ENCODE measurements around the gene KRT15. TPM values are rescaled to one million over a fixed set of nuclear protein-coding genes. Genes with fewer than 3 reads are reported as not detected.

Gene KRT15
- total RNA-seq, 2 experiments from 2014 or later = not detected

GRCh38 chr17:41490000-41490990, 28.4 kb downstream of the KRT15 start:
- H3K4me3 Mint-ChIP-seq = no peak overlapping the region
- intact Hi-C loops (cut with micrococcal nuclease) = loop anchor here (5.0 to 10.0 kb wide), 2 partner anchors 172 to 365 kb away; partner anchors contain the start of gene KRTAP4-12
- CTCF ChIA-PET = interaction anchor here (0.9 to 1.0 kb wide), 2 partner anchors 27 to 58 kb away, joined by 3 to 6 read pairs; no protein-coding TSS in a partner anchor

DNA sequence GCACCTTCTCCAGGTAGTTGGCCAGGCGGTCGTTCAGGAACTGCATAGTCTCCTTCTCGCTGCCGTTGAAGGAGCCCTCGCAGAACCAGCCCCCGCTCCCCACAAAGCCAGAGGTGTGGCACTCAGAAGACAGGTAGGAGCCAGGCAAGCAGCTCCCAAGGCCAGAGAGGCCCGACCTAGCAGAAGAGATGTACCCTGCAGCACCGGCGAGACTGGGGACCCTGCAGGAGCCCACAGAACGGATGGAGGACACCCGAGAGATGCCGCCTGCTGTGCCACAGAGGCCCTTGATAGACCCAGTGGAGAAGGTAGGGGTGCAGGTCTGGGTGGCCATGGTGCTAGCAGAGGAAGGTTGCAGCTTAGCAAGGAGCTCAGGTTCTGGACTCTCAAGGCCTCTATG, 29.2 kb downstream of the KRT15 start, which contains the start of gene KRT36:
KRT36 (minus strand) TSS at position 380 of the 400 bp plus-strand sequence; CDS start at position 334, 46 bp downstream.
- Mint-ChIP-seq H3K36me3 (ENCODE audit: low read depth) (no peaks in the 10 kb centered on the region), H3K27me3 (ENCODE audit: low read depth) (peaks cover 2% of the 10 kb centered on the region), H3K4me1 (ENCODE audit: low read depth) (peaks cover 7% of the 10 kb centered on the region), H3K27ac (no peak within 1 kb of the TSS), H3K9me3 (no peaks in the 10 kb centered on the region), H3K4me3 (no peak within 1 kb of the TSS)
- intact Hi-C loops (cut with micrococcal nuclease) = loop anchor here (5.0 kb wide), 1 partner anchor 173 kb away; no protein-coding TSS in a partner anchor
- DNase-seq = no peak
- CTCF ChIA-PET = interaction anchor here (0.9 kb wide), 1 partner anchor 59 kb away, joined by 6 read pairs; no protein-coding TSS in a partner anchor

More at GRCh38 chr17:41490000-41490990, 28.4 kb downstream of the KRT15 start:
- no peak overlapping the region for H3K27ac Mint-ChIP-seq
- H3K4me1 Mint-ChIP-seq (ENCODE audit: low read depth) = peaks cover 7% of the 10 kb centered on the region
- no peak for DNase-seq
- no peaks in the 10 kb centered on the region for H3K36me3 Mint-ChIP-seq (ENCODE audit: low read depth)
- H3K27me3 Mint-ChIP-seq (ENCODE audit: low read depth) = peaks cover 2% of the 10 kb centered on the region
- H3K9me3 Mint-ChIP-seq = no peaks in the 10 kb centered on the region

DNA sequence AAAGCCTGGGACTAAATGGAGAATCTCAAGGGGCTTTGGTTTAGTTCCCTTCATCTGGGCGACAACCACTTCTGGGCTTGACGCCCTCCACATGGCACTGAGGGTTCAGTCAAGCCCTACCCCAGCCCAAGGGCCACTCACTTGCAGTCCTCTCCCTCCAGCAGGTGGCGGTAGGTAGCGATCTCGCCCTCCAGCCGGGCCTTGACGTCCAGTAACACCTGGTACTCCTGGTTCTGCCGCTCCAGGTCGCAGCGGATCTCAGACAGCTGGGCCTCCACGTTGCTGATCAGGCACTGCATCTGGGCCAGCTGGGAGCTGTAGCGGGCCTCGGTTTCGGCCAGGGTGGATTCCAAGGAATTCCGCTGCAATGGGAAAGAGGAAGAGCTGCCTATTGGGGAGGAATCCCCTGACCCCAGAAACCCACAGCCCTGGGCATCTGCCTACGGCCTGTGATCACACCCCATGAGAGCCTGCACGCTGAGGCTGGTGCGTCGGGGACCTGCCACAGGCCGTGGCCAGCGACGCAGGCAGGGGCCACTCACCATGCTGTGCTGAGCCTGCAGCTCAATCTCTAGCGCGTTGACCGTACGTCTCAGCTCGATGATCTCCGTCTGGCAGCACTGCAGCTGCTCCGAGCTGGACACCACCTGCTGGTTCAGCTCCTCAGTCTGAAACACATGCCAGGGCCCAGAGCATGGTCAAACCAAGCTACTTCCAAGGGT, 31.7 kb downstream of the KRT15 start:
- intact Hi-C loops (cut with micrococcal nuclease) = loop anchor here (5.0 kb wide), 1 partner anchor 175 kb away; no protein-coding TSS in a partner anchor
- Mint-ChIP-seq H3K4me1 (ENCODE audit: low read depth) (peaks cover 6% of the 10 kb centered on the region), H3K27ac (no peak overlapping the region), H3K27me3 (ENCODE audit: low read depth) (peaks cover 2% of the 10 kb centered on the region), H3K4me3 (no peak overlapping the region), H3K9me3 (no peaks in the 10 kb centered on the region), H3K36me3 (ENCODE audit: low read depth) (no peaks in the 10 kb centered on the region)
- peak; percentile 53 for DNase-seq
- CTCF ChIA-PET = interaction anchor here (0.5 to 2.7 kb wide), 5 partner anchors 62 to 234 kb away, joined by 3 to 19 read pairs (median 4); no protein-coding TSS in a partner anchor

- Mint-ChIP-seq H3K27me3 (ENCODE audit: low read depth) (peaks cover 2% of the 10 kb centered on the region), H3K27ac (no peak overlapping the region), H3K9me3 (no peaks in the 10 kb centered on the region), H3K36me3 (ENCODE audit: low read depth) (no peaks in the 10 kb centered on the region), H3K4me1 (ENCODE audit: low read depth) (peaks cover 6% of the 10 kb centered on the region), H3K4me3 (no peak overlapping the region)
- DNase-seq = no peak
- CTCF ChIA-PET = interaction anchor here (1.2 to 2.7 kb wide), 3 partner anchors 63 to 570 kb away, joined by 3 to 19 read pairs (median 6); no protein-coding TSS in a partner anchor
- intact Hi-C loops (cut with micrococcal nuclease) = loop anchor here (5.0 kb wide), 1 partner anchor 176 kb away; no protein-coding TSS in a partner anchor
These were observed 32.4 kb downstream of the KRT15 start for GRCh38 chr17:41486316-41486715.

- no peaks in the 10 kb centered on the region for H3K36me3 Mint-ChIP-seq (ENCODE audit: low read depth)
- CTCF ChIA-PET = interaction anchor here (1.2 to 1.8 kb wide), 3 partner anchors 13 to 569 kb away, joined by 3 to 6 read pairs (median 3); no protein-coding TSS in a partner anchor
- peaks cover 3% of the 10 kb centered on the region for H3K4me1 Mint-ChIP-seq (ENCODE audit: low read depth)
- no peaks in the 10 kb centered on the region for H3K9me3 Mint-ChIP-seq
- intact Hi-C loops (cut with micrococcal nuclease) = loop anchor here (5.0 kb wide), 1 partner anchor 177 kb away; no protein-coding TSS in a partner anchor
- no peak overlapping the region for H3K4me3 Mint-ChIP-seq
- no peak for DNase-seq
- H3K27ac Mint-ChIP-seq = no peak overlapping the region
- peaks cover 2% of the 10 kb centered on the region for H3K27me3 Mint-ChIP-seq (ENCODE audit: low read depth)
These were observed 33.5 kb downstream of the KRT15 start for GRCh38 chr17:41484920-41485904.

GRCh38 chr17:41483991-41484826, 34.5 kb downstream of the KRT15 start:
- Mint-ChIP-seq H3K27me3 (ENCODE audit: low read depth) (peaks cover 2% of the 10 kb centered on the region), H3K9me3 (no peaks in the 10 kb centered on the region), H3K4me1 (ENCODE audit: low read depth) (no peaks in the 10 kb centered on the region), H3K4me3 (no peak overlapping the region), H3K36me3 (ENCODE audit: low read depth) (no peaks in the 10 kb centered on the region), H3K27ac (no peak overlapping the region)
- intact Hi-C loops (cut with micrococcal nuclease) = no loop called here
- CTCF ChIA-PET = interaction anchor here (0.7 to 1.4 kb wide), 2 partner anchors 14 to 66 kb away, joined by 3 read pairs; no protein-coding TSS in a partner anchor
- no peak for DNase-seq

- Mint-ChIP-seq H3K4me3 (no peak overlapping the region), H3K27ac (no peak overlapping the region), H3K36me3 (ENCODE audit: low read depth) (no peaks in the 10 kb centered on the region), H3K27me3 (ENCODE audit: low read depth) (peaks cover 2% of the 10 kb centered on the region), H3K9me3 (no peaks in the 10 kb centered on the region), H3K4me1 (ENCODE audit: low read depth) (no peaks in the 10 kb centered on the region)
- no peak for DNase-seq
- CTCF ChIA-PET = no interaction called here
- intact Hi-C loops (cut with micrococcal nuclease) = no loop called here
These were observed 35.2 kb downstream of the KRT15 start for GRCh38 chr17:41483531-41483930.

GRCh38 chr17:41481036-41481435, 37.7 kb downstream of the KRT15 start, which contains the start of gene KRT35:
Gene KRT35 (minus strand): TSS chr17:41481151. CDS start chr17:41481097, 54 bp downstream.
- H3K9me3 Mint-ChIP-seq = no peaks in the 10 kb centered on the region
- no peaks in the 10 kb centered on the region for H3K36me3 Mint-ChIP-seq (ENCODE audit: low read depth)
- intact Hi-C loops (cut with micrococcal nuclease) = no loop called here
- H3K4me1 Mint-ChIP-seq (ENCODE audit: low read depth) = no peaks in the 10 kb centered on the region
- no peak within 1 kb of the TSS for H3K4me3 Mint-ChIP-seq
- CTCF ChIA-PET = interaction anchor here (0.6 kb wide), 1 partner anchor 163 kb away, joined by 3 read pairs; no protein-coding TSS in a partner anchor
- no peak within 1 kb of the TSS for H3K27ac Mint-ChIP-seq
- H3K27me3 Mint-ChIP-seq (ENCODE audit: low read depth) = no peaks in the 10 kb centered on the region
- DNase-seq = no peak

DNA sequence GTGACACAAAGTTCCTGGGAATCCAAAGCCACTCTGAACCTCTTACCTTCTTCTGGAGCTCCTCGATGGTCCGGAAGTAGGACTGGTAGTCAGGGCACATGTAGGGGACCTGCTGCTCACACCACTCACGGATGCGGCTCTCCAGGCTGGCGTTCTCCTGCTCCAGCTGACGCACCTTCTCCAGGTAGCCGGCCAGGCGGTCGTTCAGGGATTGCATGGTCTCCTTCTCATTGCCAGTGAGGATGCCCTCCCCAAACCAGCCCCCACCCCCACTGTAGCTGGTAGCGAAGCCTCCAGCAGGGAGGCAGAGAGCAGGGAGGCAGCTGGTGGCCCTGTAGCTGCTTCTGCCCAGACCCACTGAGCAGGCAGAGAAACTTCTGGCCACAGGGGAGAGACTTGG, 38.1 kb downstream of the KRT15 start:
- H3K9me3 Mint-ChIP-seq = no peaks in the 10 kb centered on the region
- CTCF ChIA-PET = interaction anchor here (0.6 kb wide), 1 partner anchor 163 kb away, joined by 3 read pairs; no protein-coding TSS in a partner anchor
- no peak overlapping the region for H3K27ac Mint-ChIP-seq
- H3K36me3 Mint-ChIP-seq (ENCODE audit: low read depth) = no peaks in the 10 kb centered on the region
- no peak for DNase-seq
- H3K27me3 Mint-ChIP-seq (ENCODE audit: low read depth) = no peaks in the 10 kb centered on the region
- H3K4me1 Mint-ChIP-seq (ENCODE audit: low read depth) = no peaks in the 10 kb centered on the region
- H3K4me3 Mint-ChIP-seq = no peak overlapping the region
- intact Hi-C loops (cut with micrococcal nuclease) = no loop called here

DNA sequence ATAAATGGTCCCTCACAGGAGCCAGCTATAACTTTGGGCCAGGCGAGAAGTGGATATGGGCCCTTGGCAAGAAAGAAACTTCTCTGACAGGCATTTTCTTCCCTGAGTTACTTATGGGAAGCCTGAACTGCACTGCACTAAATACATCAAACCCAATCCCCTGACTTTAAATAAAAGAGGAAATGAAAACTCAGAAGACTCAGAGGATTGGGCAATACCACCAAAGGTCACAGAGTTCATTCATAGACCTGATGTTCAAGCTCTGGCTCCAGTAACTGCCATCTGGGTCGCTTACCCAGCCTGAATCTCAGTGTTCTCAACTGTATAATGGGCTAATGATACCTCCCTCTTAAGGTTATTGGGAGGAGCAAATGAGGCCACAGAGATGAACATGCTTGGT, 38.6 kb downstream of the KRT15 start:
- CTCF ChIA-PET = interaction anchor here (1.1 to 1.4 kb wide), 2 partner anchors 16 to 69 kb away, joined by 3 to 4 read pairs; no protein-coding TSS in a partner anchor
- intact Hi-C loops (cut with micrococcal nuclease) = no loop called here

More for the DNA sequence above, 38.6 kb downstream of the KRT15 start:
- no peak overlapping the region for H3K4me3 Mint-ChIP-seq
- DNase-seq = no peak
- no peaks in the 10 kb centered on the region for H3K4me1 Mint-ChIP-seq (ENCODE audit: low read depth)
- H3K9me3 Mint-ChIP-seq = no peaks in the 10 kb centered on the region
- H3K27me3 Mint-ChIP-seq (ENCODE audit: low read depth) = no peaks in the 10 kb centered on the region
- H3K36me3 Mint-ChIP-seq (ENCODE audit: low read depth) = no peaks in the 10 kb centered on the region
- H3K27ac Mint-ChIP-seq = no peak overlapping the region
